HFFc6 (cell line): ENCODE data around the gene PKD1. TPM values are rescaled to one million over a fixed set of nuclear protein-coding genes. Genes with fewer than 3 reads are reported as not detected.

ENCODE experiments used
- DNase-seq: peaks from one replicate; pipeline ENCODE4 v3.0.0-alpha.2; 2018
- H3K27ac Mint-ChIP-seq: 2 replicates; pipeline ENCODE4 v1.8.0; 2020; ENCODE audit warnings: mild to moderate bottlenecking, mixed read lengths
- H3K27me3 Mint-ChIP-seq: 2 replicates; pipeline ENCODE4 v1.8.0; 2021; ENCODE audit warnings: mild to moderate bottlenecking, moderate library complexity, mixed read lengths; ENCODE audit not compliant: insufficient read depth
- H3K36me3 Mint-ChIP-seq: 2 replicates; pipeline ENCODE4 v1.8.0; 2021; ENCODE audit warnings: low read depth, mixed read lengths
- H3K4me1 Mint-ChIP-seq: 2 replicates; pipeline ENCODE4 v1.8.0; 2020; ENCODE audit warnings: low read depth, mixed read lengths
- H3K4me3 Mint-ChIP-seq: 2 replicates; pipeline ENCODE4 v1.8.0; 2020; ENCODE audit warnings: mild to moderate bottlenecking, moderate library complexity, mixed read lengths
- H3K9me3 Mint-ChIP-seq: 2 replicates; pipeline ENCODE4 v1.8.0; 2020; ENCODE audit warnings: mild to moderate bottlenecking, mixed read lengths
- total RNA-seq, 6 experiments: library from RNA; stranded (reverse); fragmentation: NEBNext Ultra II Directional; extraction: Animal tissue kit (Norgen Biotek cat#: 25700); gene quantifications; 2 replicates in 1 of 6; 3 replicates in 5 of 6; pipeline ENCODE4 v1.2.3, GENCODE V29; 2021
- TF ChIP-seq, protein P1 (sequence below): fragments of 200-600 bp; sonication (generic); IDR thresholded peaks from 2 replicates; pipeline ENCODE4 v1.5.0; 2021; ENCODE audit warnings: antibody characterized with exemption, mild to moderate bottlenecking

Gene PKD1
- total RNA-seq, 6 experiments from 2014 or later, result 77.9 to 118 (median 82.5) TPM

- Mint-ChIP-seq H3K27me3 (no peaks in the 10 kb centered on the region; the same call in 1 of the 2 replicates), H3K27ac (no peak overlapping the region), H3K4me3 (no peak overlapping the region), H3K9me3 (no peaks in the 10 kb centered on the region), H3K36me3 (peaks cover 19% of the 10 kb centered on the region), H3K4me1 (no peaks in the 10 kb centered on the region)
- DNase-seq, result no peak
- TF ChIP-seq, protein P1, sequence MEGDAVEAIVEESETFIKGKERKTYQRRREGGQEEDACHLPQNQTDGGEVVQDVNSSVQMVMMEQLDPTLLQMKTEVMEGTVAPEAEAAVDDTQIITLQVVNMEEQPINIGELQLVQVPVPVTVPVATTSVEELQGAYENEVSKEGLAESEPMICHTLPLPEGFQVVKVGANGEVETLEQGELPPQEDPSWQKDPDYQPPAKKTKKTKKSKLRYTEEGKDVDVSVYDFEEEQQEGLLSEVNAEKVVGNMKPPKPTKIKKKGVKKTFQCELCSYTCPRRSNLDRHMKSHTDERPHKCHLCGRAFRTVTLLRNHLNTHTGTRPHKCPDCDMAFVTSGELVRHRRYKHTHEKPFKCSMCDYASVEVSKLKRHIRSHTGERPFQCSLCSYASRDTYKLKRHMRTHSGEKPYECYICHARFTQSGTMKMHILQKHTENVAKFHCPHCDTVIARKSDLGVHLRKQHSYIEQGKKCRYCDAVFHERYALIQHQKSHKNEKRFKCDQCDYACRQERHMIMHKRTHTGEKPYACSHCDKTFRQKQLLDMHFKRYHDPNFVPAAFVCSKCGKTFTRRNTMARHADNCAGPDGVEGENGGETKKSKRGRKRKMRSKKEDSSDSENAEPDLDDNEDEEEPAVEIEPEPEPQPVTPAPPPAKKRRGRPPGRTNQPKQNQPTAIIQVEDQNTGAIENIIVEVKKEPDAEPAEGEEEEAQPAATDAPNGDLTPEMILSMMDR, result no peak
Observed at GRCh38 chr16:2072926-2073325, 62.8 kb downstream of the PKD1 start.

- no peaks in the 10 kb centered on the region for H3K4me1 Mint-ChIP-seq
- H3K36me3 Mint-ChIP-seq, result peaks cover 22% of the 10 kb centered on the region
Observed at GRCh38 chr16:2071454-2072202, 64.1 kb downstream of the PKD1 start.

GRCh38 chr16:2070576-2071453 is 64.9 kb downstream of the PKD1 start:
- no peaks in the 10 kb centered on the region for H3K4me1 Mint-ChIP-seq
- TF ChIP-seq, protein P1, result no peak
- no peaks in the 10 kb centered on the region for H3K9me3 Mint-ChIP-seq
- H3K36me3 Mint-ChIP-seq, result peaks cover 22% of the 10 kb centered on the region
- H3K4me3 Mint-ChIP-seq, result no peak overlapping the region
- H3K27ac Mint-ChIP-seq, result no peak overlapping the region
- DNase-seq, result no peak
- H3K27me3 Mint-ChIP-seq, result peaks cover 3% of the 10 kb centered on the region; the same call in 1 of the 2 replicates

More at GRCh38 chr16:2071454-2072202, 64.1 kb downstream of the PKD1 start:
- no peak for DNase-seq
- Mint-ChIP-seq H3K4me3 (no peak overlapping the region), H3K9me3 (no peaks in the 10 kb centered on the region), H3K27me3 (peaks cover 2% of the 10 kb centered on the region; the same call in 1 of the 2 replicates), H3K27ac (no peak overlapping the region)
- TF ChIP-seq, protein P1, result no peak

DNA sequence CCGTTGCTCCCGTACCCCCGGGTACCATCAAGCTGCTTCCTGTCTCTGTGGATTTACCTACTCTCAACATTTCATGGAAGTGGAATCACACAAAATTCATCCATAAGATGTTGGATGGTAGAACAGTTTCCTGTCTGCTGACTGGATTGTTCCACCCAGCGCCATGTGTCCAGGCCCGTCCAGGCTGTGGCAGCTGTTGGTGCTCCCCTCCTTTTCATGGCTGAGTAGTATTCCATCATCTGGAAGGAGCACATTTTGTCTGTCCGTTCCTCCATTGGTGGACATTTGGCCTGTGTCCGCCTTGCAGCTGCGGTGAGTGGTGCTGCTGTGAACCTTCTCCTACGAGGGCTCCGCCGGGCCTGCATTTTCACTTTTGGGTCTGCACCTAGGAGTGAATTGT is 69.6 kb downstream of the PKD1 start:
- TF ChIP-seq, protein P1, result no peak

GRCh38 chr16:2064368-2064945 is 71.2 kb downstream of the PKD1 start:
- no peak for DNase-seq
- peaks cover 13% of the 10 kb centered on the region for H3K36me3 Mint-ChIP-seq
- H3K4me1 Mint-ChIP-seq, result no peaks in the 10 kb centered on the region

More for the DNA sequence above, 69.6 kb downstream of the PKD1 start:
- Mint-ChIP-seq H3K4me3 (no peak overlapping the region), H3K27ac (no peak overlapping the region), H3K4me1 (no peaks in the 10 kb centered on the region), H3K27me3 (peaks cover 3% of the 10 kb centered on the region), H3K9me3 (no peaks in the 10 kb centered on the region), H3K36me3 (peaks cover 18% of the 10 kb centered on the region)
- no peak for DNase-seq

More at GRCh38 chr16:2064368-2064945, 71.2 kb downstream of the PKD1 start:
- Mint-ChIP-seq H3K4me3 (no peak overlapping the region), H3K27me3 (peaks cover 3% of the 10 kb centered on the region), H3K27ac (no peak overlapping the region), H3K9me3 (no peaks in the 10 kb centered on the region)
- TF ChIP-seq, protein P1, result no peak
